Small intestine (tissue), 7 donors: ENCODE data around the gene TMEM106A. TPM values are rescaled to one million over a fixed set of nuclear protein-coding genes. Genes with fewer than 3 reads are reported as not detected.
"Not testable (repeated sequence)": the region's sequence is repeated elsewhere in the genome, so short reads cannot be mapped to it uniquely, and the experiment has no call there.

ENCODE experiments used
- DNase-seq, 2 donors: peaks; one replicate each; pipeline versions ENCODE4 v3.0.0 to v3.0.0-alpha.2; 2013
- FAIRE-seq: peaks from 2 replicates; lab custom pipeline; 2012; peaks lifted over from hg19 to GRCh38; lab: Jason Lieb, UNC
- H3K27ac ChIP-seq, 3 donors: one replicate each; pipeline ENCODE4 v1.5.1; 2013; ENCODE audit warnings: low read length in 2 of 3, mild to moderate bottlenecking in 2 of 3, control low read depth in 1 of 3, inconsistent platforms in 1 of 3, low read depth in 1 of 3, moderate library complexity in 1 of 3
- H3K27me3 ChIP-seq, 3 donors: one replicate each; pipeline ENCODE4 v1.6.1; 2013; ENCODE audit warnings: low read length in 3 of 3, inconsistent platforms in 1 of 3; ENCODE audit not compliant: control insufficient read depth in 3 of 3, insufficient read depth in 3 of 3
- H3K36me3 ChIP-seq, 3 donors: one replicate each; pipeline ENCODE4 v1.6.1; 2013; ENCODE audit warnings: low read length in 3 of 3, inconsistent platforms in 1 of 3, low read depth in 1 of 3, mild to moderate bottlenecking in 1 of 3, moderate library complexity in 1 of 3; ENCODE audit not compliant: control insufficient read depth in 3 of 3, insufficient read depth in 2 of 3
- H3K4me1 ChIP-seq, 3 donors: one replicate each; pipeline ENCODE4 v1.6.1; 2013; ENCODE audit warnings: low read length in 2 of 3, inconsistent platforms in 1 of 3, low read depth in 1 of 3, mild to moderate bottlenecking in 1 of 3, moderate library complexity in 1 of 3; ENCODE audit not compliant: control insufficient read depth in 3 of 3, insufficient read depth in 2 of 3
- H3K4me3 ChIP-seq, 3 donors: one replicate each; pipeline ENCODE4 v1.5.1; 2013; ENCODE audit warnings: low read length in 3 of 3, control low read depth in 1 of 3, inconsistent platforms in 1 of 3, low read depth in 1 of 3, mild to moderate bottlenecking in 1 of 3, moderate library complexity in 1 of 3
- H3K9me3 ChIP-seq, 2 donors: one replicate each; pipeline ENCODE4 v1.6.1; 2013; ENCODE audit warnings: low read depth in 1 of 2, low read length in 1 of 2; ENCODE audit not compliant: control insufficient read depth in 2 of 2, insufficient read depth in 1 of 2
- WGBS, 3 donors: extraction: QIAGEN DNeasy Blood & Tissue Kit; methylation state at CpG; one replicate each; pipeline ENCODE4 v1.1.7; 2013; 5-methylcytosine and 5-hydroxymethylcytosine counted together
- polyA plus RNA-seq, 4 donors: library from polyadenylated mRNA; stranded (reverse) in 3 of 4; unstranded in 1 of 4; fragments of 200-250 nt in 3 of 4; fragments of 120-200 nt in 1 of 4; gene quantifications; one replicate each; pipeline versions ENCODE4 v1.2.1 to v1.2.3, GENCODE V29; 2013
- donor health status: healthy with polysubstance abuse.
- donor health status: control.
- donor health status: control.
- donor health status: Bipolar disorder and iron deficiency.
- donor health status: healthy.

TMEM106A gene
- polyA plus RNA-seq, 4 donors, result 0.22 to 67.2 (median 3.8) TPM

GRCh38 chr17:43219001-43219400 lies 7.3 kb downstream of the TMEM106A start:
- Histone ChIP-seq H3K4me1 (peaks cover 0 to 46% (median 0%) of the 10 kb centered on the region in 3 donors), H3K4me3 (no peak overlapping the region), H3K27me3 (no peaks in the 10 kb centered on the region), H3K9me3 (no peaks in the 10 kb centered on the region), H3K27ac (no peak overlapping the region), H3K36me3 (peaks cover 0 to 87% (median 6%) of the 10 kb centered on the region in 3 donors)
- WGBS, 3 donors, result 83 to 91% (median 90%) methylated on average over 2 of the region's 2 CpGs
- no peak for DNase-seq
- FAIRE-seq, result no peak

GRCh38 chr17:43219746-43220380 lies 8.2 kb downstream of the TMEM106A start:
- H3K4me3 ChIP-seq, result no peak overlapping the region
- peaks cover 0 to 87% (median 6%) of the 10 kb centered on the region in 3 donors for H3K36me3 ChIP-seq
- no peaks in the 10 kb centered on the region for H3K9me3 ChIP-seq
- no peak for FAIRE-seq
- H3K27ac ChIP-seq, result no peak overlapping the region
- no peak for DNase-seq
- H3K4me1 ChIP-seq, result peaks cover 0 to 46% (median 0%) of the 10 kb centered on the region in 3 donors
- 64 to 83% (median 74%) methylated on average over 8 of the region's 8 CpGs for WGBS, 3 donors
- H3K27me3 ChIP-seq, result no peaks in the 10 kb centered on the region

GRCh38 chr17:43220511-43221125 lies 8.9 kb downstream of the TMEM106A start:
- Histone ChIP-seq H3K36me3 (peaks cover 0 to 86% (median 6%) of the 10 kb centered on the region in 3 donors), H3K4me3 (no peak overlapping the region), H3K27me3 (no peaks in the 10 kb centered on the region), H3K27ac (no peak overlapping the region), H3K9me3 (no peaks in the 10 kb centered on the region), H3K4me1 (peaks cover 0 to 41% (median 0%) of the 10 kb centered on the region in 3 donors)
- 86 to 90% (median 90%) methylated on average over 9 of the region's 9 CpGs for WGBS, 3 donors
- no peak for DNase-seq
- FAIRE-seq, result no peak

- H3K36me3 ChIP-seq, result peaks cover 2 to 68% (median 3%) of the 10 kb centered on the region in 3 donors
- 87 to 98% (median 87%) methylated on average over 7 of the region's 7 CpGs for WGBS, 3 donors
- no peak for DNase-seq
- FAIRE-seq, result no peak
- peaks cover 0 to 6% (median 0%) of the 10 kb centered on the region in 3 donors for H3K4me1 ChIP-seq
- no peak overlapping the region for H3K27ac ChIP-seq
- no peak overlapping the region for H3K4me3 ChIP-seq
- H3K9me3 ChIP-seq, result no peaks in the 10 kb centered on the region
- no peaks in the 10 kb centered on the region for H3K27me3 ChIP-seq
Measured at GRCh38 chr17:43224146-43224705, 12.6 kb downstream of the TMEM106A start.

- no peaks in the 10 kb centered on the region for H3K9me3 ChIP-seq
- FAIRE-seq (no peak), DNase-seq (no peak)
- H3K27me3 ChIP-seq, result no peaks in the 10 kb centered on the region
- H3K27ac ChIP-seq, result no peak overlapping the region
- 92 to 96% (median 95%) methylated on average over 7 of the region's 7 CpGs for WGBS, 3 donors
- peaks cover 2 to 48% (median 3%) of the 10 kb centered on the region in 3 donors for H3K36me3 ChIP-seq
- no peak overlapping the region for H3K4me3 ChIP-seq
- H3K4me1 ChIP-seq, result no peaks in the 10 kb centered on the region
Measured at GRCh38 chr17:43226393-43226792, 14.7 kb downstream of the TMEM106A start.

GRCh38 chr17:43228020-43228782 lies 16.5 kb downstream of the TMEM106A start, which contains the start of gene CCDC200:
Gene CCDC200 (minus strand): TSS chr17:43228623. CDS start chr17:43228554, 69 bp downstream.
- FAIRE-seq, H3K27ac ChIP-seq, H3K4me3 ChIP-seq, H3K9me3 ChIP-seq, H3K27me3 ChIP-seq, H3K4me1 ChIP-seq, DNase-seq: not testable (repeated sequence)
- peaks cover 0 to 33% (median 2%) of the 10 kb centered on the region in 3 donors for H3K36me3 ChIP-seq
- WGBS, 3 donors, result no CpG with 5 or more reads among the region's 7 CpGs

- peak overlapping the region in 1 of 3 donors; percentile 30 for H3K27ac ChIP-seq
- H3K4me3 ChIP-seq, H3K36me3 ChIP-seq, H3K27me3 ChIP-seq, DNase-seq, H3K4me1 ChIP-seq, H3K9me3 ChIP-seq, FAIRE-seq: not testable (repeated sequence)
- 56 to 84% (median 62%) methylated on average over 12 to 19 of the region's 40 CpGs for WGBS, 3 donors
Measured at GRCh38 chr17:43231205-43232020, 19.7 kb downstream of the TMEM106A start.
